Chondrocyte (in vitro differentiated cells): ENCODE data around the gene GADL1. TPM values are rescaled to one million over a fixed set of nuclear protein-coding genes. Genes with fewer than 3 reads are reported as not detected.

Source experiments
- DNase-seq: peaks from one replicate; pipeline ENCODE4 v3.0.0; 2021; ENCODE audit warnings: mixed read lengths, low spot score
- H3K27ac Mint-ChIP-seq: one replicate; pipeline ENCODE4 v1.8.0; 2021; ENCODE audit warnings: mild to moderate bottlenecking, moderate library complexity, mixed read lengths; ENCODE audit not compliant: unreplicated experiment
- H3K27me3 Mint-ChIP-seq: 2 replicates; pipeline ENCODE4 v1.8.0; 2021; ENCODE audit warnings: low read depth, mixed read lengths
- H3K36me3 Mint-ChIP-seq: 2 replicates; pipeline ENCODE4 v1.8.0; 2021; ENCODE audit warnings: low read depth, mixed read lengths
- H3K4me1 Mint-ChIP-seq: 2 replicates; pipeline ENCODE4 v1.8.0; 2021; ENCODE audit warnings: low read depth, mild to moderate bottlenecking, mixed read lengths
- H3K4me3 Mint-ChIP-seq: one replicate; pipeline ENCODE4 v1.8.0; 2021; ENCODE audit warnings: mild to moderate bottlenecking, moderate library complexity, mixed read lengths; ENCODE audit not compliant: unreplicated experiment
- H3K9me3 Mint-ChIP-seq: 2 replicates; pipeline ENCODE4 v1.8.0; 2021; ENCODE audit warnings: low read depth, mixed read lengths
- CTCF ChIP-seq: fragments of 200-600 bp; sonication (generic); IDR thresholded peaks from 2 replicates; pipeline ENCODE4 v1.5.0; 2021; ENCODE audit warnings: antibody characterized with exemption, mild to moderate bottlenecking, moderate library complexity
- total RNA-seq: library from RNA; stranded (reverse); gene quantifications from 3 replicates; pipeline ENCODE4 v1.2.1, GENCODE V29; 2021

GADL1 gene
- total RNA-seq, 1 donor from 2014 or later: not detected

- H3K4me1 Mint-ChIP-seq: peaks cover 10% of the 10 kb centered on the region
- no peak overlapping the region for H3K27ac Mint-ChIP-seq
- no peak overlapping the region for H3K4me3 Mint-ChIP-seq
- no peaks in the 10 kb centered on the region for H3K9me3 Mint-ChIP-seq
- DNase-seq: no peak
- H3K36me3 Mint-ChIP-seq: no peaks in the 10 kb centered on the region
- TF ChIP-seq CTCF: no peak
- H3K27me3 Mint-ChIP-seq: no peaks in the 10 kb centered on the region
These were observed 119.4 kb downstream of the GADL1 start for GRCh38 chr3:30775040-30775439.

- Mint-ChIP-seq H3K27me3 (no peaks in the 10 kb centered on the region), H3K4me3 (no peak overlapping the region), H3K9me3 (no peaks in the 10 kb centered on the region), H3K36me3 (no peaks in the 10 kb centered on the region), H3K27ac (no peak overlapping the region), H3K4me1 (peaks cover 10% of the 10 kb centered on the region)
- TF ChIP-seq CTCF: no peak
- no peak for DNase-seq
These were observed 120.4 kb downstream of the GADL1 start for GRCh38 chr3:30774062-30774461.

GRCh38 chr3:30770387-30770786, 124.1 kb downstream of the GADL1 start:
- Mint-ChIP-seq H3K4me3 (no peak overlapping the region), H3K9me3 (no peaks in the 10 kb centered on the region), H3K27ac (peak overlapping the region; percentile 56), H3K4me1 (peaks cover 13% of the 10 kb centered on the region), H3K36me3 (no peaks in the 10 kb centered on the region), H3K27me3 (no peaks in the 10 kb centered on the region)
- DNase-seq: no peak
- TF ChIP-seq CTCF: no peak

DNA sequence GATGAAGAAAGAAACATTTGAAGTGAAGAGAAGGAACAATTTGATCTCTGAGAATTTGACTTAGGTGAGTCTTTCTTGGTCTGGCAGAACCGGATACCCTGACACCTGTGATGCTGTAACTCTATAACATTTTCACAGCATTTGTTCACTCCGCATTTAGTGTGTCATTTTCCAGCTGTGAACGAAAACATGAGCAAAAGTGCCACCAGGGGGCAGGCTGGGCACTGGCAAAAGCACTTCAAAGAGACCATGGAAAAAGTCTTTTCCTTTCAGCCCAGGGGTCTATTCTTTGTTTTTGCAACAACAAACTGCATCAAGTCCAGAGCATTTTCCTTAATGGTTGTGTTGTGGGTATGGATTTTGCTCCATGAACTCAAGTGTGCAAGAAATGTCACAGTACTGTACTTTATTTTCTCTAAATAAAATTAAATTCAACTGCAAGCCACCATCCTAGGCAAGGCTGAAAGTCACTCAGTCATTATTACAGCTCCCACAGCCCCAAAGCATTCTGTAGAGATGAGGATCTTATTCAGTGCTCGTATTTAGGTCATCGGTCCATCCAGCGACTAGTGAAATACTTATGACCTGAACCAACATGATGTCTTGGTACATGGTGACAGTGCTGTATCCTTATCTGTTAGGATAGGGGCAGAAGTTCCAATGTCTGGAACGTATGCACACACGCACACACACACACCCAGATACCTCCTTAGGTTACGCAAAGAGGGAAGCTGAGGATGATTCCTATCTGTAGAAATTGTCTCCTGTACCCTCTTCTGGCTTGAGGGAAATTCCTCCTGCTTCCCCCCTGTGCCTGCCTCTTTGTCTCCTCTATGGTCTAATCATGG, 125.5 kb downstream of the GADL1 start:
- Mint-ChIP-seq H3K9me3 (no peaks in the 10 kb centered on the region), H3K4me1 (peaks cover 13% of the 10 kb centered on the region), H3K27ac (no peak overlapping the region), H3K36me3 (no peaks in the 10 kb centered on the region), H3K27me3 (no peaks in the 10 kb centered on the region), H3K4me3 (no peak overlapping the region)
- no peak for DNase-seq
- TF ChIP-seq CTCF: peak; percentile 94

DNA sequence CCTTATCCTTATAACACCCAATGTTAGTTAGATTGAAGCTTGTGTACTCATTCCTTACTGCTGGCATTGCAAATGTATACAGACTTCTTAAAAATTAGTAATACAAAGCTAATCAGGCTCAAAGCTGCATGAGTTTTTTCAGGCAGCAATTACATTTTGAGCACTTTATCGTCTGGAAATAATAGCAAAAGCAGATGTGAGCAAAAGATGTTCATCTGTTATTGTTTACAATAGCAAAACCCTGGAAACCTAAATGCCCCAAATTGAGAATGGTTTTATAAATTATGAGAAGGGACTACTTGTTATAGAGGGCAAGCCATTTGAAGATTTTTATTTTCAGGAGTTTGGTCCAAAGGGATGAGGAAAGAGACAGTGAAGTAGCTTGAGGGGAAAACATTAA, 126.4 kb downstream of the GADL1 start:
- TF ChIP-seq CTCF: no peak
- no peak overlapping the region for H3K4me3 Mint-ChIP-seq
- no peaks in the 10 kb centered on the region for H3K27me3 Mint-ChIP-seq
- peaks cover 13% of the 10 kb centered on the region for H3K4me1 Mint-ChIP-seq
- no peaks in the 10 kb centered on the region for H3K9me3 Mint-ChIP-seq
- H3K36me3 Mint-ChIP-seq: no peaks in the 10 kb centered on the region
- DNase-seq: no peak
- H3K27ac Mint-ChIP-seq: no peak overlapping the region
